ENCODE data around the gene PPP5C.

The PPP5C gene

GRCh38 chr19:46330319-46330918 lies 16.5 kb upstream of the PPP5C start:
- no peak for DNase-seq (ENCODE audit: low read depth)

GRCh38 chr19:46337487-46337886 lies 9.4 kb upstream of the PPP5C start:
- no peak for DNase-seq (ENCODE audit: low read depth)

GRCh38 chr19:46339446-46339845 lies 7.4 kb upstream of the PPP5C start:
- DNase-seq (ENCODE audit: low read depth) = no peak

GRCh38 chr19:46340051-46340659 lies 6.7 kb upstream of the PPP5C start:
- DNase-seq (ENCODE audit: low read depth) = no peak

- DNase-seq (ENCODE audit: low read depth) = no peak
These were observed 5.0 kb upstream of the PPP5C start for GRCh38 chr19:46341937-46342336.

DNA sequence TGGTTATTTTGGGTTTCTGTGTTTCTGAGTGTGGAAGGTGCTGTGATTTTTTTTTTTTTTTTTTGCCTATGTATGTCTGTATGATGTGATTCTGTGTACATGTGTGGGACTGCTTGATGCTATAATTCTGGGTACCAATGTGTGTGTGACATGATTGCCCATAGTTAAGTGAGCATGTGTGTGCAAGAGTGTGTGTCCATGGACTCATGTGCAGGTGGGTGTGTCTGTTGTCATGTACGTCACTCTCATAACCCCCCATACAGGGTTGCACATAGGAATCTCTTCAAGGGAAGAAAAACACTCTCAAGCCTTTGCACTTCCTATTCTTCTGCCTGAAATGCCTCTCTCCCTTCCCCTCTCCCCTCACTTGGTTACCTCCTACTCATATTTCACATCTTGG lies 2.5 kb upstream of the PPP5C start:
- no peak for DNase-seq (ENCODE audit: low read depth)

DNA sequence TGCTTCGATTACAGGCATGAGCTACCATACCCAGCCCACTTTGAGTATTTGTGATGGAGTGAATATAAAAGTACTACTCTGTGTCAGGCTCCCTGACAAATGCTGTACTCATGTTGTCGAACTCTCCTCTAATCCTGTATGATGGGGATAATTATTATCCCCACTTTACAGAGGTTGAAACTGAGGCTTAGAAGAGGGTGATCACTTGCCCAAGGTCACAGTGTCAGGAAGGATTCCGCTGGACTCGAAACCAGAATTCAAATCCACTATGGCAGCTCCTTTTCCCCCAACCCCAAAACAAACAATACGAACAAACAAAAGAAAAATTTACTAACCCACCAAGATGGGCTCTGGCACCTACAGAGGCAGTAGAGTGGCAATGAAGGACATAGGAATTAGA lies 1.7 kb upstream of the PPP5C start:
- DNase-seq (ENCODE audit: low read depth) = no peak

DNA sequence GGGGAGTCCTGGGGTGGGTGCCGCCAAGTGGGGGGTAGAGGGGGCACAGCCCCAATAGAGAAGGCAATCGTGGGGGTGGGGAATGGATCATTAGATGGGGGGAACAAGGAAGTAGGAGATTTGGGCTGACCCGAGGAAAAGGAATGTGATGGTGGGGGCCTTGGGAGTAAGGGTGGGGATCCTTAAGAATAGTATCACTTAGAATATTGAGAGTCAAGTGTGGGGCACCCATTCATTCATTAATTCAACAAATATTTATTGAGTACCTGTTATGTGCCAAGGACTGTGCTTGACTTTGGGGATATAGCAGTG lies 641 bp downstream of the PPP5C start:
- no peak for DNase-seq (ENCODE audit: low read depth)

DNA sequence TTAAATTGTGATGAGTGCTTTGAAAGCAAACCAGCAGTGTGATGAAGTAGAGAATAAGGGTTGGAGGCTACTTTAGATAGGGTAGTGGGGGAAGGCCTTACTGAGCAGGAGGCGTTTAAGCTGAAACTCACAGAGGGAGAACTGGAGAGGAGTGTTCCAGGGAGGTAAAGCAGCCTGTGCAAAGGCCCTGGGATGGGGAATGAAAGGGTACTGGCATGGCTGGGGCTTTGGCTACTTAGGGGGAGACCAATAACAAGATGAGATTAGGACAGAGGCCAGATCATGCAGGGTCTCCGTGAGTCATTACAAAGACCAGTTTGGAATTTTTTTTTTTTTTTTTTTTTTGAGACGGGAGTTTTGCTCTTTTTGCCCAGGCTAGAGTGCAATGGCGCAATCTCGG lies 1.1 kb downstream of the PPP5C start:
- DNase-seq (ENCODE audit: low read depth) = no peak

GRCh38 chr19:46349311-46349993 lies 2.6 kb downstream of the PPP5C start:
- DNase-seq (ENCODE audit: low read depth) = no peak

DNA sequence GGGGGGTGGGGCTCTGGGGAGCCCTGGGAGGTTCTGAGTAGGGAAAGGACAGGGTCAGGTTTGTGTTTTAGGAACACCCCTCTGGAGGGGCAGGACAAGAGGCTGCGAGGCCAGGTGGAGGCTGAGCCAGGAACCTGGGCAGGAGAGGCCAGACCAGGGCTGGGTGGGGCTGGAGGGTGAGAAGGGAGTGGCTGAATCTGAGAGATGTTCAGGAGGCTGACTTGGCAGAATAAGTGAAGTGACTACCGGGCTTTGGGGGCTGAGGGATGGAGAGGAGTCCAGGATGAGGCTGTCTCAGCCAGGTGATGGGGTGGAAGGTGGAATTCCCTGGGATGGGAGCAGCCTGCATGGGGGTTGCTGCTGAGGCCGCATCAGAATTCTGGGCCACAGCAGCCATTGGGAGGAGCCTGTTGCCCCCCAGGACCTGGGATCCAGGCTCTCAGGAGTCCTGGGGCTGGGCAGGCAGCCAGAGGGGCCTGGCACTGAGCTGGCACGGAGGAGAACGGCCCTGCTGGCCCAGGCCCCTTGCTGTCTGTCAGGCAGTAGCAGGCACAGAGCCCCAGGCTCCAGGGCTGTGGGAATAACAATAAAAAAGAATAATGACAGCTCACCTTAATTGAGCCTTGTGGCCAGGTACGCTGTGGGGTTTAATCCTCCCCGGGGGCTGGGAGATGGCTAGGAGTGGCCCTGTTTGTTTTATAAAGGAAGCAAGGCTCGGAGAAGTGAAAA lies 3.3 kb downstream of the PPP5C start:
- no peak for DNase-seq (ENCODE audit: low read depth)

DNA sequence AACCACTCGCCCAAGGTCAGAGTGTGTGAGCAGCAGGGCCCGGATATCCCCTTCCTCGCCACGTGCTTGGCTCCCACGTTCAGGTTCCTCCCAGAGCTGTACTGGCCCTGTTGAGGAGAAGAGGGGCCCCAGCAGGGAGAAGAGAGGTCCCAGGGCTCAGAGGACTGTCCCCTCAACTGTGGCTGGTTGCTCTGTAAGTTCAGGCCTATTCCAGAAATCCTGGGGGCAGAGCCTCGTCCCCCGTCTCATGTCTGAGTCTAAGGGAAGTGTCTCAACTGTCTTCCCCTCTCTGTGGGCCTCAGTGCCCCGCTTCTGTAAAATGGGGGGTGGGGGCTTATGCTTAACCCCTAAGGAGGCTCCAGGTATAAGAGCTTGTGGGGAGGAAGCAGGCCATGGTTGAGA lies 3.9 kb downstream of the PPP5C start:
- DNase-seq (ENCODE audit: low read depth) = no peak

- no peak for DNase-seq (ENCODE audit: low read depth)
These were observed 4.6 kb downstream of the PPP5C start for GRCh38 chr19:46351241-46352041.

- no peak for DNase-seq (ENCODE audit: low read depth)
These were observed 7.0 kb downstream of the PPP5C start for GRCh38 chr19:46353730-46354528.

- no peak for DNase-seq (ENCODE audit: low read depth)
These were observed 8.6 kb downstream of the PPP5C start for GRCh38 chr19:46355234-46356148.

GRCh38 chr19:46356149-46357055 lies 9.5 kb downstream of the PPP5C start:
- DNase-seq (ENCODE audit: low read depth) = no peak

GRCh38 chr19:46357846-46358583 lies 11.1 kb downstream of the PPP5C start:
- DNase-seq (ENCODE audit: low read depth) = no peak

GRCh38 chr19:46361915-46362314 lies 15.0 kb downstream of the PPP5C start:
- DNase-seq (ENCODE audit: low read depth) = no peak

GRCh38 chr19:46364359-46364758 lies 17.5 kb downstream of the PPP5C start:
- DNase-seq (ENCODE audit: low read depth) = no peak
